ENCODE measurements around the gene NIPAL4.

The NIPAL4 gene

GRCh38 chr5:157454273-157454672 is 5.7 kb upstream of the NIPAL4 start:
- Histone ChIP-seq H3K9me3 (ENCODE audit: insufficient read depth, low read length, severe bottlenecking) (no peaks in the 10 kb centered on the region), H3K36me3 (ENCODE audit: insufficient read depth, low read length) (no peaks in the 10 kb centered on the region), H3K4me2 (ENCODE audit: insufficient read depth, low read length) (no peak overlapping the region), H3K4me1 (ENCODE audit: insufficient read depth, low read length) (no peaks in the 10 kb centered on the region), H4K20me1 (ENCODE audit: insufficient read depth, low read length) (no peaks in the 10 kb centered on the region), H2AFZ (ENCODE audit: low read depth, low read length) (no peak overlapping the region), H3K9ac (ENCODE audit: low read depth, low read length) (no peak overlapping the region), H3K27ac (ENCODE audit: low read length) (no peak overlapping the region), H3K79me2 (ENCODE audit: insufficient read depth, low read length) (no peaks in the 10 kb centered on the region), H3K27me3 (ENCODE audit: insufficient read depth, low read length, poor library complexity) (no peaks in the 10 kb centered on the region), H3K4me3 (ENCODE audit: low read depth in 1 of 2, low read length in 2 of 2) (no peak overlapping the region)
- TF ChIP-seq CTCF (IDR thresholded peaks at IDR 0.05; ENCODE audit: borderline replicate concordance, extremely low read depth, low read length, poor library complexity, severe bottlenecking) (no peak), EZH2 (IDR thresholded peaks at IDR 0.05; ENCODE audit: borderline replicate concordance, low read depth, low read length, severe bottlenecking) (no peak)
- ATAC-seq (ENCODE audit: insufficient read depth, low read depth) (no peak), DNase-seq (no peak)

GRCh38 chr5:157455057-157455456 is 5.0 kb upstream of the NIPAL4 start:
- H3K79me2 ChIP-seq (ENCODE audit: insufficient read depth, low read length), result no peaks in the 10 kb centered on the region

GRCh38 chr5:157456301-157456700 is 3.7 kb upstream of the NIPAL4 start:
- H4K20me1 ChIP-seq (ENCODE audit: insufficient read depth, low read length), result no peaks in the 10 kb centered on the region
- H3K36me3 ChIP-seq (ENCODE audit: insufficient read depth, low read length), result no peaks in the 10 kb centered on the region
- H3K4me2 ChIP-seq (ENCODE audit: insufficient read depth, low read length), result no peak overlapping the region
- no peaks in the 10 kb centered on the region for H3K79me2 ChIP-seq (ENCODE audit: insufficient read depth, low read length)
- no peak overlapping the region for H2AFZ ChIP-seq (ENCODE audit: low read depth, low read length)
- ATAC-seq (ENCODE audit: insufficient read depth, low read depth) (no peak), DNase-seq (no peak)
- H3K4me3 ChIP-seq (ENCODE audit: low read depth in 1 of 2, low read length in 2 of 2), result no peak overlapping the region
- no peaks in the 10 kb centered on the region for H3K27me3 ChIP-seq (ENCODE audit: insufficient read depth, low read length, poor library complexity)
- H3K9ac ChIP-seq (ENCODE audit: low read depth, low read length), result no peak overlapping the region
- H3K9me3 ChIP-seq (ENCODE audit: insufficient read depth, low read length, severe bottlenecking), result no peaks in the 10 kb centered on the region
- no peak overlapping the region for H3K27ac ChIP-seq (ENCODE audit: low read length)
- TF ChIP-seq CTCF (IDR thresholded peaks at IDR 0.05; ENCODE audit: borderline replicate concordance, extremely low read depth, low read length, poor library complexity, severe bottlenecking) (no peak), EZH2 (IDR thresholded peaks at IDR 0.05; ENCODE audit: borderline replicate concordance, low read depth, low read length, severe bottlenecking) (no peak)
- no peaks in the 10 kb centered on the region for H3K4me1 ChIP-seq (ENCODE audit: insufficient read depth, low read length)

More at GRCh38 chr5:157455057-157455456, 5.0 kb upstream of the NIPAL4 start:
- Histone ChIP-seq H2AFZ (ENCODE audit: low read depth, low read length) (no peak overlapping the region), H3K9ac (ENCODE audit: low read depth, low read length) (no peak overlapping the region), H3K4me2 (ENCODE audit: insufficient read depth, low read length) (no peak overlapping the region), H3K9me3 (ENCODE audit: insufficient read depth, low read length, severe bottlenecking) (no peaks in the 10 kb centered on the region), H4K20me1 (ENCODE audit: insufficient read depth, low read length) (no peaks in the 10 kb centered on the region), H3K4me3 (ENCODE audit: low read depth in 1 of 2, low read length in 2 of 2) (no peak overlapping the region), H3K27ac (ENCODE audit: low read length) (no peak overlapping the region), H3K27me3 (ENCODE audit: insufficient read depth, low read length, poor library complexity) (no peaks in the 10 kb centered on the region), H3K36me3 (ENCODE audit: insufficient read depth, low read length) (no peaks in the 10 kb centered on the region), H3K4me1 (ENCODE audit: insufficient read depth, low read length) (no peaks in the 10 kb centered on the region)
- ATAC-seq (ENCODE audit: insufficient read depth, low read depth) (no peak), DNase-seq (no peak)
- no peak for TF ChIP-seq EZH2 (IDR thresholded peaks at IDR 0.05; ENCODE audit: borderline replicate concordance, low read depth, low read length, severe bottlenecking)
- TF ChIP-seq CTCF (IDR thresholded peaks at IDR 0.05; ENCODE audit: borderline replicate concordance, extremely low read depth, low read length, poor library complexity, severe bottlenecking), result no peak

DNA sequence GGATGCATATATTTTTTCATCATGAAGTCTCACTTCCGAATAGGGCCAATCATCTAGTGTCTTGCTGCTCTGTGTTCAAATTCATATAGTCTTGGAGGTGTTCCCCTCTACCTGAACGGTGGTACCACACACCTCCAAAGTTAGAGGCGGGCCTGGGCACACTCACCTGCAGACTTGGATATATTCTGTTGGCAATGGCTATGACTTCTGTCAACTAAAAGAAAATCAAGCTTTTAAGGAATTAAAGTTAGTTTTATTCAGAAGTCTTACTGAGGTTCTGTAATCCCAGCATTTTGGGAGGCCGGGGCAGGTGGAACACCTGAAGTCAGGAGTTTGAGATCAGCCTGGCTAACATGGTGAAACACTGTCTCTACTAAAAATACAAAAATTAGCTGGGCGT is 2.6 kb upstream of the NIPAL4 start:
- Histone ChIP-seq H3K9ac (ENCODE audit: low read depth, low read length) (no peak overlapping the region), H3K27ac (ENCODE audit: low read length) (no peak overlapping the region), H2AFZ (ENCODE audit: low read depth, low read length) (no peak overlapping the region), H4K20me1 (ENCODE audit: insufficient read depth, low read length) (no peaks in the 10 kb centered on the region), H3K9me3 (ENCODE audit: insufficient read depth, low read length, severe bottlenecking) (no peaks in the 10 kb centered on the region), H3K36me3 (ENCODE audit: insufficient read depth, low read length) (no peaks in the 10 kb centered on the region), H3K4me1 (ENCODE audit: insufficient read depth, low read length) (no peaks in the 10 kb centered on the region), H3K4me2 (ENCODE audit: insufficient read depth, low read length) (no peak overlapping the region), H3K27me3 (ENCODE audit: insufficient read depth, low read length, poor library complexity) (no peaks in the 10 kb centered on the region), H3K79me2 (ENCODE audit: insufficient read depth, low read length) (no peaks in the 10 kb centered on the region), H3K4me3 (ENCODE audit: low read depth in 1 of 2, low read length in 2 of 2) (no peak overlapping the region)
- DNase-seq, result no peak
- TF ChIP-seq EZH2 (IDR thresholded peaks at IDR 0.05; ENCODE audit: borderline replicate concordance, low read depth, low read length, severe bottlenecking), result no peak
- TF ChIP-seq CTCF (IDR thresholded peaks at IDR 0.05; ENCODE audit: borderline replicate concordance, extremely low read depth, low read length, poor library complexity, severe bottlenecking), result no peak
- no peak for ATAC-seq (ENCODE audit: insufficient read depth, low read depth)

Data from DND-41 (cell line).